Liver (tissue), 9 donors: Measurements from ENCODE around the gene JADE3. TPM values are rescaled to one million over a fixed set of nuclear protein-coding genes. Genes with fewer than 3 reads are reported as not detected.
A peak's percentile ranks its signal among the peaks of the same experiment; 100 is the strongest.
"Not testable (repeated sequence)": the region's sequence is repeated elsewhere in the genome, so short reads cannot be mapped to it uniquely, and the experiment has no call there.

ENCODE experiments used
- DNase-seq: peaks from one replicate; pipeline ENCODE4 v3.0.0-alpha.2; 2017; ENCODE audit warnings: low spot score
- H3K27ac ChIP-seq, 2 donors: one replicate each; pipeline ENCODE4 v1.7.0; 2013; ENCODE audit warnings: inconsistent platforms in 2 of 2, low read length in 2 of 2, control low read depth in 1 of 2, low read depth in 1 of 2, mild to moderate bottlenecking in 1 of 2
- H3K27me3 ChIP-seq, 4 donors: one replicate each; pipeline versions ENCODE4 v1.6.1 to v1.7.0; 2013; ENCODE audit warnings: low read length in 3 of 4, inconsistent platforms in 1 of 4, mild to moderate bottlenecking in 1 of 4, moderate library complexity in 1 of 4; ENCODE audit not compliant: control insufficient read depth in 4 of 4, insufficient read depth in 4 of 4
- H3K36me3 ChIP-seq, 4 donors: one replicate each; pipeline versions ENCODE4 v1.6.1 to v1.7.0; 2013; ENCODE audit warnings: low read length in 3 of 4, mild to moderate bottlenecking in 3 of 4, low read depth in 1 of 4, moderate library complexity in 1 of 4; ENCODE audit not compliant: control insufficient read depth in 4 of 4, insufficient read depth in 3 of 4
- H3K4me1 ChIP-seq, 4 donors: one replicate each; pipeline versions ENCODE4 v1.6.1 to v1.7.0; 2013; ENCODE audit warnings: low read length in 3 of 4, mild to moderate bottlenecking in 3 of 4, moderate library complexity in 1 of 4; ENCODE audit not compliant: control insufficient read depth in 4 of 4, insufficient read depth in 4 of 4
- H3K4me3 ChIP-seq, 3 donors: one replicate each; pipeline versions ENCODE4 v1.6.1 to v1.7.0; 2013; ENCODE audit warnings: low read length in 3 of 3, control low read depth in 1 of 3, low read depth in 1 of 3, mild to moderate bottlenecking in 1 of 3
- H3K9ac ChIP-seq, 2 donors: one replicate each; pipeline ENCODE4 v1.7.0; 2013; ENCODE audit warnings: low read length in 2 of 2, mild to moderate bottlenecking in 2 of 2, moderate library complexity in 2 of 2, control low read depth in 1 of 2, low read depth in 1 of 2
- H3K9me3 ChIP-seq, 4 donors: one replicate each; pipeline versions ENCODE4 v1.6.1 to v1.7.0; 2013; ENCODE audit warnings: low read length in 3 of 4; ENCODE audit not compliant: control insufficient read depth in 4 of 4
- EGR1 ChIP-seq, 2 donors: IDR thresholded peaks; 2 replicates each; pipeline ENCODE4 v1.6.1; 2016 to 2018; ENCODE audit warnings: antibody characterized with exemption in 2 of 2, low read depth in 2 of 2
- FOXA1 ChIP-seq: IDR thresholded peaks from 2 replicates; pipeline ENCODE4 v1.6.1; 2016; ENCODE audit warnings: antibody characterized with exemption
- FOXA2 ChIP-seq: IDR thresholded peaks from 2 replicates; pipeline ENCODE4 v1.6.1; 2016; ENCODE audit warnings: antibody characterized with exemption
- GABPA ChIP-seq, 2 donors: IDR thresholded peaks in 1 of 2; conservative IDR thresholded peaks in 1 of 2; 2 replicates each; pipeline ENCODE4 v1.6.1; 2016; ENCODE audit warnings: antibody characterized with exemption in 2 of 2, mild to moderate bottlenecking in 1 of 2, moderate library complexity in 1 of 2
- HNF4A ChIP-seq, 2 donors: conservative IDR thresholded peaks; 2 replicates each; pipeline ENCODE4 v1.6.1; 2016; ENCODE audit warnings: antibody characterized with exemption in 2 of 2, mild to moderate bottlenecking in 2 of 2
- RAD21 ChIP-seq, 2 donors: IDR thresholded peaks; 2 replicates each; pipeline ENCODE4 v1.6.1; 2016; ENCODE audit warnings: antibody characterized with exemption in 2 of 2, mild to moderate bottlenecking in 2 of 2
- WGBS: extraction: QIAGEN DNeasy Blood & Tissue Kit; methylation state at CpG from one replicate; pipeline ENCODE4 v1.1.7; 2013; 5-methylcytosine and 5-hydroxymethylcytosine counted together
- polyA plus RNA-seq, 2 donors: library from polyadenylated mRNA; stranded (reverse) in 1 of 2; unstranded in 1 of 2; fragments of 200-250 nt in 1 of 2; fragments of >200 nt in 1 of 2; fragmentation: Nextera tagmentation in 1 of 2; extraction: Ambion mirVana in 1 of 2; gene quantifications; one replicate each; pipeline versions ENCODE4 v1.2.1 to v1.2.3, GENCODE V29; 2013 to 2015
- total RNA-seq, 2 donors: library from RNA; depleted of rRNA; stranded (reverse); fragments of >200 nt; gene quantifications; one replicate each; pipeline ENCODE4 v1.2.3, GENCODE V29; 2014
- TF ChIP-seq, protein P1 (sequence below): IDR thresholded peaks from 2 replicates; pipeline ENCODE4 v1.6.1; 2016; ENCODE audit warnings: antibody characterized with exemption
- TF ChIP-seq, protein P2 (sequence below): IDR thresholded peaks from 2 replicates; pipeline ENCODE4 v1.6.1; 2016; ENCODE audit warnings: antibody characterized with exemption, mild to moderate bottlenecking
- donor health status: healthy.
- donor health status: healthy.
- donor health status: healthy.
- donor health status: healthy.
- donor health status: healthy.

JADE3 gene
- total and polyA plus RNA-seq, 4 donors: 2.6 to 9.0 (median 5.2) TPM

DNA sequence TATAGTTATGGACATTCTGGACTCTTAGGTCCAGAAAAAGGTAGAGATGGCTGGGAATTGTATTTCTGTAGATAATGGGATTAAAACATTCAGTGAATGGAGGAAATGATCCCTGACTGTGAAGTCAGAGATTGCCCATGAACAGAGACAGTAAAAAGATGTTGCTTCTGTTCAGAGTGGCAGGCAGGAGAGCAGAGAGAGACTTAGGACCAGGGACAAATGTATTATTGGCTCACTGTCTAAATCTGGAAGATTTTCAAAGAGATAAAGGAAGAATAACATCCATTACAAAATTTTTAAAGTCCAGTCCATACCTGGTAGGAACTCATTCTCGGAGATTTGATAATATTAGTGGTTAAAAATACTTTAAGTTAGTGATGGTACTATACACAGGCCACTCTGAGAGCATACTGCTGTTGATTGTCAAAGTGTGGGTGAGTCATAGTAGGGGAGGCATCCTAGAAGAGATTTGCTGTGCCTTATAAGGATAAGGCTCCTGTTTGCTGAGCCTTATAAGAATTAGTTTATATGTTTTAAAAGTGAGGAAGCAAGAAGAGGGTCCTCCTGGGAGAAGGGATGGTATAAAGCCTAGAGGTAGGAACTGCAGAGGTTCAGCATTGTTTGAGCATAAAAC is 53.0 kb downstream of the JADE3 start:
- H3K36me3 ChIP-seq: no peaks in the 10 kb centered on the region
- H3K27ac ChIP-seq: no peak overlapping the region
- H3K9me3 ChIP-seq: no peaks in the 10 kb centered on the region
- H3K4me3 ChIP-seq: no peak overlapping the region
- H3K4me1 ChIP-seq: peaks cover 5 to 25% (median 14%) of the 10 kb centered on the region in 4 donors
- no peak overlapping the region for H3K9ac ChIP-seq
- H3K27me3 ChIP-seq: no peaks in the 10 kb centered on the region
- DNase-seq: no peak
- WGBS: 40% methylated on average over 1 of the region's 1 CpG
- TF ChIP-seq HNF4A (conservative IDR thresholded peaks at IDR 0.05): peak; percentile 57 to 65
- TF ChIP-seq, protein P1, sequence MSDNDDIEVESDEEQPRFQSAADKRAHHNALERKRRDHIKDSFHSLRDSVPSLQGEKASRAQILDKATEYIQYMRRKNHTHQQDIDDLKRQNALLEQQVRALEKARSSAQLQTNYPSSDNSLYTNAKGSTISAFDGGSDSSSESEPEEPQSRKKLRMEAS: no peak

DNA sequence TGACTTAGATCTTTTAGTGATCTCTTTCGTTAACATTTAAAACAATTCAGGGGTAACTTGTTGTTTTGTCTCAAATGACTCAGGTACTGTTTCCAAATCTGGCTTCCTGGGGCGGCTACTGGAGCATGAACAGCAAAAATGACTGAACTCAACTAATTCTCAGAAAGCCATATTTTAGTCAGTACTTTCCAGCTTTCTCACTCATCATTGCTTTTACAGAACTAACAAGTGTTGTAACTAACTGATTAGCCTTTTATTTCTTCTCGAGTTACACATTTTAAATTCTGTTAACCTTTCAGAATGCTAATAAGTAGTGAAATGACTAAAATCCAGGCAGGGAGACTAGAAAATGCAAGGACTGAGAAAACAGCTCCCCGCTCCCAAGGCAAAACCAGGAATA is 55.3 kb downstream of the JADE3 start:
- Histone ChIP-seq H3K27ac (no peak overlapping the region), H3K9ac (no peak overlapping the region), H3K36me3 (no peaks in the 10 kb centered on the region), H3K4me1 (peaks cover 5 to 18% (median 13%) of the 10 kb centered on the region in 4 donors), H3K27me3 (no peaks in the 10 kb centered on the region), H3K9me3 (no peaks in the 10 kb centered on the region), H3K4me3 (no peak overlapping the region)
- 78% methylated on average over 4 of the region's 4 CpGs for WGBS
- no peak for TF ChIP-seq HNF4A (conservative IDR thresholded peaks at IDR 0.05)
- TF ChIP-seq EGR1 (IDR thresholded peaks at IDR 0.05; ENCODE audit: low read depth in 2 of 2): no peak
- TF ChIP-seq, protein P1: no peak
- TF ChIP-seq, protein P2, sequence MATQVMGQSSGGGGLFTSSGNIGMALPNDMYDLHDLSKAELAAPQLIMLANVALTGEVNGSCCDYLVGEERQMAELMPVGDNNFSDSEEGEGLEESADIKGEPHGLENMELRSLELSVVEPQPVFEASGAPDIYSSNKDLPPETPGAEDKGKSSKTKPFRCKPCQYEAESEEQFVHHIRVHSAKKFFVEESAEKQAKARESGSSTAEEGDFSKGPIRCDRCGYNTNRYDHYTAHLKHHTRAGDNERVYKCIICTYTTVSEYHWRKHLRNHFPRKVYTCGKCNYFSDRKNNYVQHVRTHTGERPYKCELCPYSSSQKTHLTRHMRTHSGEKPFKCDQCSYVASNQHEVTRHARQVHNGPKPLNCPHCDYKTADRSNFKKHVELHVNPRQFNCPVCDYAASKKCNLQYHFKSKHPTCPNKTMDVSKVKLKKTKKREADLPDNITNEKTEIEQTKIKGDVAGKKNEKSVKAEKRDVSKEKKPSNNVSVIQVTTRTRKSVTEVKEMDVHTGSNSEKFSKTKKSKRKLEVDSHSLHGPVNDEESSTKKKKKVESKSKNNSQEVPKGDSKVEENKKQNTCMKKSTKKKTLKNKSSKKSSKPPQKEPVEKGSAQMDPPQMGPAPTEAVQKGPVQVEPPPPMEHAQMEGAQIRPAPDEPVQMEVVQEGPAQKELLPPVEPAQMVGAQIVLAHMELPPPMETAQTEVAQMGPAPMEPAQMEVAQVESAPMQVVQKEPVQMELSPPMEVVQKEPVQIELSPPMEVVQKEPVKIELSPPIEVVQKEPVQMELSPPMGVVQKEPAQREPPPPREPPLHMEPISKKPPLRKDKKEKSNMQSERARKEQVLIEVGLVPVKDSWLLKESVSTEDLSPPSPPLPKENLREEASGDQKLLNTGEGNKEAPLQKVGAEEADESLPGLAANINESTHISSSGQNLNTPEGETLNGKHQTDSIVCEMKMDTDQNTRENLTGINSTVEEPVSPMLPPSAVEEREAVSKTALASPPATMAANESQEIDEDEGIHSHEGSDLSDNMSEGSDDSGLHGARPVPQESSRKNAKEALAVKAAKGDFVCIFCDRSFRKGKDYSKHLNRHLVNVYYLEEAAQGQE: no peak
- TF ChIP-seq RAD21 (IDR thresholded peaks at IDR 0.05): no peak
- TF ChIP-seq FOXA1: no peak
- no peak for TF ChIP-seq GABPA (IDR thresholded peaks at IDR 0.05 in 1 of 2, conservative IDR thresholded peaks at IDR 0.05 in 1 of 2)
- TF ChIP-seq FOXA2: no peak
- no peak for DNase-seq

DNA sequence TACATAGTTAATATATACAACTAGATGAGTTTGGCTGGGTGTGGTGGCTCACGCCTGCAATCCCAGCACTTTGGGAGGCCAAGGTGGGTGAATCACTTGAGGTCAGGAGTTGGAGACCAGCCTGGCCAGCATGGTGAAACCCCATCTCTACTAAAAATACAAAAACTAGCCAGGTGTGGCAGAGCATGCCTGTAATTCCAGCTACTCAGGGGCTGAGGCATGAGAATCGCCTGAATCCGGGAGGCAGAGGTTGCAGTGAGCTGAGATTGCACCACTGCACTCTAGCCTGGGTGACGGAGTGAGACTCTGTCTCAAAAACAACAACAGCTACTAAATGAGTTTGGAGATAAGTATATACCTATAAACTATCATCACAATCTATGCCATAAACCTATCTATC is 64.8 kb downstream of the JADE3 start:
- not testable (repeated sequence) for H3K9me3 ChIP-seq, H3K4me1 ChIP-seq, H3K36me3 ChIP-seq, H3K27ac ChIP-seq, H3K27me3 ChIP-seq, H3K9ac ChIP-seq, DNase-seq, H3K4me3 ChIP-seq
- WGBS: 93% methylated on average over 4 of the region's 4 CpGs
